Ovary (tissue), 9 donors: ENCODE measurements around the gene SLC22A23. TPM values are rescaled to one million over a fixed set of nuclear protein-coding genes. Genes with fewer than 3 reads are reported as not detected.

Experiments used
- DNase-seq, 5 donors: peaks; one replicate each; pipeline ENCODE4 v3.0.0-alpha.2; 2019 to 2020
- H3K27ac ChIP-seq, 2 donors: fragments of 200-600 bp; one replicate each; pipeline versions ENCODE4 v1.5.1 to v1.8.0; 2019 to 2022
- H3K27me3 ChIP-seq: fragments of 200-600 bp; one replicate; pipeline ENCODE4 v1.8.0; 2022
- H3K36me3 ChIP-seq: fragments of 200-600 bp; sonication (generic); one replicate; pipeline ENCODE4 v1.5.1; 2019
- H3K4me1 ChIP-seq: one replicate; pipeline ENCODE4 v1.8.1; 2013; ENCODE audit warnings: mild to moderate bottlenecking, moderate library complexity; ENCODE audit not compliant: insufficient read depth
- H3K4me3 ChIP-seq: fragments of 200-600 bp; sonication (generic); one replicate; pipeline ENCODE4 v1.5.1; 2017
- H3K9me3 ChIP-seq, 2 donors: fragments of 200-600 bp in 1 of 2; sonication (generic) in 1 of 2; one replicate each; pipeline versions ENCODE4 v1.5.1 to v1.8.1; 2013 to 2019; ENCODE audit warnings: mild to moderate bottlenecking in 1 of 2, moderate library complexity in 1 of 2
- CTCF ChIP-seq, 3 donors: fragments of 450-650 bp in 2 of 3; fragments of 200-600 bp in 1 of 3; IDR thresholded peaks; one replicate each; pipeline versions ENCODE4 v1.5.1 to v1.8.0; 2016 to 2022; ENCODE audit warnings: antibody characterized with exemption in 3 of 3, mild to moderate bottlenecking in 1 of 3
- EP300 ChIP-seq: sonication (generic); formaldehyde crosslinking; IDR thresholded peaks from one replicate; pipeline ENCODE4 v1.6.1; 2017; ENCODE audit warnings: antibody characterized with exemption
- POLR2A ChIP-seq: fragments of 450-650 bp; IDR thresholded peaks from one replicate; pipeline ENCODE4 v1.6.1; 2017; ENCODE audit warnings: antibody characterized with exemption, mild to moderate bottlenecking, moderate library complexity
- WGBS, 3 donors: extraction: QIAGEN DNeasy Blood & Tissue Kit in 1 of 3; methylation state at CpG; one replicate each; pipeline versions ENCODE4 v1.1.5 to v1.1.7; 2013 to 2017; 5-methylcytosine and 5-hydroxymethylcytosine counted together
- intact Hi-C, 4 donors: fragments of 100-400 bp; cut with DNase I; formaldehyde crosslinking; loops; one replicate each; pipeline versions ENCODE4 v1.11.0 to v1.15.1; 2022 to 2023
- polyA plus RNA-seq, 2 donors: library from polyadenylated mRNA; stranded (reverse); fragments of 200-250 nt in 1 of 2; fragments of 350-450 nt in 1 of 2; fragmentation: Illumina TruSeq in 1 of 2; extraction: RNeasy Lipid Tissue Mini Kit (QIAGEN cat#74804) in 1 of 2; gene quantifications; one replicate each; pipeline ENCODE4 v1.2.3, GENCODE V29; 2013 to 2014
- total RNA-seq, 7 donors: library from RNA; depleted of rRNA in 2 of 7; stranded (reverse); fragments of >200 nt in 2 of 7; fragmentation: NEBNext Ultra II Directional in 3 of 7; extraction: Animal tissue kit (Norgen Biotek cat#: 25700) in 3 of 7; gene quantifications; one replicate each; pipeline versions ENCODE4 v1.1.0 to v1.2.4, GENCODE V29; 2016 to 2023
- donor health status: DM: no; HTN: no; CAD: no; lungs with moderate emphysema.
- donor health status: DM: no; HTN: no; CAD: no.
- donor health status: Bipolar disorder and iron deficiency.
- donor health status: DM: yes; HTN: yes; CAD: no.
- donor health status: DM: no; HTN: no; CAD: no.
- donor health status: DM: yes; HTN: yes; CAD: no.

SLC22A23 gene
- total and polyA plus RNA-seq, 9 donors, result 2.3 to 31.0 (median 5.2) TPM

DNA sequence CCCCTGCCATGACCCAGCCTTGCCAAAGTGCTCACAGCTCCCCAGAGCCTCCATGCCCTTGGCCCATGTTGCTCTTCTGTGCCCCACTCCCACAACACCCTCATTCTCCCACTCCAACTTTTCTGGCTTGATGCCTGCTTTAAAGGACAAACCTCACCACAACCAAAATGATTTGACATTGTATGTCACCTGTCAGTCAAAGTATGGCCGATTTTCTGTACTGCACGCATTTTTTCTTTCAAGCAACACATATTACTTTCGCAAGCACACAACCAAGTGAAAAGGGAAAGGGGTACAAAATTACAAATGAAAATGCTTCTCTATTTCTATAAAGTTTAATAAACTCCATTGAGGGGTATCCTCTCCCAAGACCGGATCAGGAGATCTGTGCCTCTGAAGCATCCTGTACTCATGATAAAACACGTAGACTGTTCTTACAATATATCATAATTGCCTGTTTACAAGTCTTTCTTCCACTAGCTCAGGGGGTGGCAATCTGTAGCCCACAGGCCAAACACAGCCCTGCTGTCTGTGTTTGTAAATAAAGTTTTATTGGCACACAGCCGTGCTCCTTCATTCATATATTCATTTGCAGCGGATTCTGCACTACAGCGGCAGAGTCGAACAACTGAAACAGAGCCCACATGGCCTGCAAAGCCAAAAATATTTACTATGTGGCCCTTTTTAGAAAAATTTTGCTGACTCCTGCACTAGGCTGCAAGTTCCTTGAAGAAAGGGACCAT is 32.5 kb downstream of the SLC22A23 start:
- 95 to 96% (median 96%) methylated on average over 9 of the region's 9 CpGs for WGBS, 3 donors
- intact Hi-C loops, result no loop called here
- Histone ChIP-seq H3K27me3 (no peaks in the 10 kb centered on the region), H3K4me1 (no peaks in the 10 kb centered on the region), H3K36me3 (no peaks in the 10 kb centered on the region), H3K4me3 (no peak overlapping the region), H3K9me3 (no peaks in the 10 kb centered on the region), H3K27ac (no peak overlapping the region)
- no peak for DNase-seq
- TF ChIP-seq POLR2A (no peak), EP300 (no peak), CTCF (IDR thresholded peaks at IDR 0.05) (no peak)

- Histone ChIP-seq H3K27me3 (no peaks in the 10 kb centered on the region), H3K36me3 (no peaks in the 10 kb centered on the region), H3K9me3 (no peaks in the 10 kb centered on the region), H3K4me3 (no peak overlapping the region), H3K4me1 (no peaks in the 10 kb centered on the region), H3K27ac (no peak overlapping the region)
- TF ChIP-seq POLR2A (no peak), CTCF (IDR thresholded peaks at IDR 0.05) (no peak), EP300 (no peak)
- intact Hi-C loops, result no loop called here
- no peak for DNase-seq
- 82 to 87% (median 85%) methylated on average over 6 of the region's 6 CpGs for WGBS, 3 donors
Measured at GRCh38 chr6:3423439-3424184, 33.2 kb downstream of the SLC22A23 start.

DNA sequence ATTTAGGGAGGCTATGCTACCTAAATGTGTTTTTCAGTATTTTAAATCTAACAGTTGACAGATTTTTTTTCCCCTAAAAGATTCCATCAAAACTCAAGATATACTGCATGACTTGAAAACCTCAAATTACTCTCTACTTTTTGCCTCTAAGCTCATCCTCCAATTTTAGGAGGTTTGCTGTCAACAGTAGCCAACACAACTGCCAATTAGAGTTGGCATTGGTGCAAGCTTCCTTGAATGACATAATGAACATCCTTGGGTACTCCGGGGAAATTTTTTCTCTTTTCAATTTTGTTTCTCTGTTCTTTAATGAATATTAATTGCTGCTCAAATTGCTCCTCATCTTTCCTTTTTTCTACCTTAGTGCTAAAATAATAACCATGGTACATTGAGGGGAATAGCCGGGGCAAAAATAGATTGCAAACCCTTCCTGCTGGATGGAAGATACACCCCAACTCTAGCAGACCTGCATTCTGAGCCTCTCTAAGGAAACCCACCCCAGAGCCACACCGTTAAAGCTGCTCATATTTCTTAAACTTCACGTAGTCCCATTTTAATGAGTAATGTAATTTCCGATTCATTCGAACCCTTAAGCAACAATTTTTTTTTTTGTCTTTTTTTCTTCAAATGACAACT is 34.3 kb downstream of the SLC22A23 start:
- Histone ChIP-seq H3K27ac (no peak overlapping the region), H3K27me3 (no peaks in the 10 kb centered on the region), H3K4me3 (no peak overlapping the region), H3K4me1 (no peaks in the 10 kb centered on the region), H3K36me3 (no peaks in the 10 kb centered on the region), H3K9me3 (no peaks in the 10 kb centered on the region)
- no peak for DNase-seq
- 85 to 88% (median 87%) methylated on average over 6 of the region's 6 CpGs for WGBS, 3 donors
- TF ChIP-seq POLR2A (no peak), EP300 (no peak), CTCF (IDR thresholded peaks at IDR 0.05) (no peak)
- intact Hi-C loops, result no loop called here

GRCh38 chr6:3421791-3422434 is 34.9 kb downstream of the SLC22A23 start:
- Histone ChIP-seq H3K27ac (no peak overlapping the region), H3K9me3 (no peaks in the 10 kb centered on the region), H3K4me1 (no peaks in the 10 kb centered on the region), H3K36me3 (no peaks in the 10 kb centered on the region), H3K27me3 (no peaks in the 10 kb centered on the region), H3K4me3 (no peak overlapping the region)
- WGBS, 3 donors, result 30 to 32% (median 31%) methylated on average over 13 of the region's 13 CpGs
- intact Hi-C loops, result no loop called here
- DNase-seq, result no peak
- TF ChIP-seq EP300 (no peak), CTCF (IDR thresholded peaks at IDR 0.05) (no peak), POLR2A (no peak)
